ENCODE results near the gene ADAM15.
A peak's percentile ranks its signal among the peaks of the same experiment; 100 is the strongest.

Gene ADAM15

GRCh38 chr1:155012776-155013602, 38.1 kb upstream of the ADAM15 start:
- DNase-seq: no peak

DNA sequence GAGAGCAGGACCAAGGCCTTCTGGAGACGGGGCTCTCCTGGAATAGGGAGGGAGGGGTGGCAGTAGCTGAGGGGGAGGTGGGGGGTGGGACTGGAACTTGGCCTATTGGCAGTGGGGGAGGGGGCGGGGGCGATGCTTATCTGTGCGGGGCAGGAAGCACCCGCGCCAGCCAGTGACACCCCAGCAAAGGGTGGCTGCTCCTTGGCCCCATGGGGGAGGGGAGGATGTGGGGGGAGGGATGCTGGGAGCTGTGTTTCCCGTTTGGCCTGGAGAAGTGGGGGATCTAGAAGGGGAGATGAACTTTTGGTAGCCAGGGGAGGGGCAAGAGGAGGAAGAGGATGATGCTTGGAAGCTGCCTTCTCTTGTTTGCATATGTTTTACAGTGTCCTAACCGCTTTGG, 37.5 kb upstream of the ADAM15 start:
- DNase-seq: no peak

DNA sequence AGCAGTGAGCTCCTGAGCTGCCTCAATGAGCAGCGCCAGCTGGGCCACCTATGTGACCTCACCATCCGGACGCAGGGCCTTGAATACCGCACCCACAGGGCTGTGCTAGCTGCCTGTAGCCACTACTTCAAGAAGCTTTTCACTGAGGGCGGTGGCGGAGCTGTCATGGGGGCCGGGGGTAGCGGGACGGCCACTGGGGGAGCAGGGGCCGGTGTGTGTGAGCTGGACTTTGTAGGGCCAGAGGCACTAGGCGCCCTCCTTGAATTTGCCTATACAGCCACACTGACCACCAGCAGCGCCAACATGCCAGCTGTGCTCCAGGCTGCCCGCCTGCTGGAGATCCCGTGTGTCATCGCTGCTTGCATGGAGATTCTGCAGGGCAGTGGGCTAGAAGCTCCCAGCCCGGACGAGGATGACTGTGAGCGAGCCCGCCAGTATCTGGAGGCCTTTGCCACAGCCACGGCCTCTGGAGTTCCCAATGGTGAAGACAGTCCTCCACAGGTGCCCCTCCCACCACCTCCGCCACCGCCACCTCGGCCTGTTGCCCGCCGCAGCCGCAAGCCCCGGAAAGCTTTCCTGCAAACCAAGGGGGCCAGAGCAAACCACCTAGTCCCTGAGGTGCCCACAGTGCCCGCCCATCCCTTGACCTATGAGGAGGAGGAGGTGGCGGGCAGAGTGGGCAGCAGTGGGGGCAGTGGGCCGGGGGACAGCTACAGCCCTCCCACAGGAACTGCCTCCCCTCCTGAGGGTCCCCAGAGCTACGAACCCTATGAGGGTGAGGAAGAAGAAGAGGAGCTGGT, 36.2 kb upstream of the ADAM15 start:
- no peak for DNase-seq

- no peak for DNase-seq
Observed at GRCh38 chr1:155015527-155016230, 35.4 kb upstream of the ADAM15 start.

GRCh38 chr1:155016231-155016831, 34.8 kb upstream of the ADAM15 start:
- DNase-seq: no peak

DNA sequence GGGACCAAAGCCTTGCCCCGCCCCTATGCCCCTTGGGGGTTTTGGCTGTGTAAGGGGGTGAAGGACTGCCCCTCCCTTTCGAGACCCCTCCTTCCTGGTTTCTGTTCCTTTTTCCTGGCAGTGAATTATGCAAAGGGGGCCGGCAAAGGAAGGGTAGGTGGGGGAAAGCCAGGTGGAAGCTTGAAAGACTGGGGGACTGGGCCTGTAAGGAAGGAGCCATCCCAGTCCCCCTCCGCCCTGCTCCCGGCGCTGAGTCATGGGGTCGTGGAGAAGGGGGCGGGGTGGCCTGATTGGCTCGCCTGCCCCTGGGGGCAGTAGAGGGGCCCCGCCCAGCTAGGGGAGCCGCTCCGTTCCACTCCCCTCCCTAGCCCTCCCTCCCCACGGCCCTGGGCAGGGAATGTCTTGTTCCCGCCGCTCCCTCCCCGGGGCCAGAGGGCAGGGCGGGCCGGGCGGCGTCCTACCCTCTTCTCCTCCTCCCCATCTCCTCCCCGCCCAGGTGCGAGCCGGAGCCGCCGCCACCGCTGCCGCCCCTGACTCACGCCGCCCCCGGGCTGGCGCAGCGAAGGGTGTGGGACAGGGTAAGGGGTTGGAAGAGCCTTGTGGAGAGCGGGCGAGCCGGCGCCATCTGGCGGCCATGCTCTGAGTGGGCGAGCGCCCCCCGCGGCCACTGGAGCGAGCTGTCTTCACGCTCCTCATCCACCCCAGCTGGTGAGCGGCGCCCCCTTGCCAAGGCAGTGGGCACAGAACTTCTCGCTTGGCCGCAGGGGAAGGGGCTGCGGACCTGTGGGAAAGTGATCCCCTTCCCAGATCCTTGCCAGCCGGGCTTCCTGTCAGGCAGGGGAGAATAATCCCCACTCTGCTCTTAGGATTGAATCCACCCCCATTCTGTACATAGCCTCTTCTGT, 33.8 kb upstream of the ADAM15 start:
- DNase-seq: peak; percentile 77 to 85

DNA sequence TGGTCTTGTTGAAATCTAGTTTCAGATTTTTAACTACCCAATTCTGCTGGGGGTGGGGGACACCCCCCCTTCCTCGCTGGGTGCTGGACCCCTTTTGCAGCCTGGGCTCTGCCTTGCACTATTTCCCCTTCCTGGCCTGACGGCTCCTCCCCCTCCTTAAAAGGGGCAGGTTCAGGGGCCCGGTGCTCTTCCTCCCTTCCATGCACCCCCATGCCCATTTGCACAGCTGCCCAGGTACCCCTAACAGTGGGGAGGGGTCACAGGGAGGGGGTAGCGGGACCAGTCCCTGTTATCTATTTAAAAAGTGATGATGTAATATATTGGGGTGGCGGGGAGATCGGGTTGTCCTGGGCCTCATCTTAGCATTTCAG, 33.2 kb upstream of the ADAM15 start:
- DNase-seq: no peak

DNA sequence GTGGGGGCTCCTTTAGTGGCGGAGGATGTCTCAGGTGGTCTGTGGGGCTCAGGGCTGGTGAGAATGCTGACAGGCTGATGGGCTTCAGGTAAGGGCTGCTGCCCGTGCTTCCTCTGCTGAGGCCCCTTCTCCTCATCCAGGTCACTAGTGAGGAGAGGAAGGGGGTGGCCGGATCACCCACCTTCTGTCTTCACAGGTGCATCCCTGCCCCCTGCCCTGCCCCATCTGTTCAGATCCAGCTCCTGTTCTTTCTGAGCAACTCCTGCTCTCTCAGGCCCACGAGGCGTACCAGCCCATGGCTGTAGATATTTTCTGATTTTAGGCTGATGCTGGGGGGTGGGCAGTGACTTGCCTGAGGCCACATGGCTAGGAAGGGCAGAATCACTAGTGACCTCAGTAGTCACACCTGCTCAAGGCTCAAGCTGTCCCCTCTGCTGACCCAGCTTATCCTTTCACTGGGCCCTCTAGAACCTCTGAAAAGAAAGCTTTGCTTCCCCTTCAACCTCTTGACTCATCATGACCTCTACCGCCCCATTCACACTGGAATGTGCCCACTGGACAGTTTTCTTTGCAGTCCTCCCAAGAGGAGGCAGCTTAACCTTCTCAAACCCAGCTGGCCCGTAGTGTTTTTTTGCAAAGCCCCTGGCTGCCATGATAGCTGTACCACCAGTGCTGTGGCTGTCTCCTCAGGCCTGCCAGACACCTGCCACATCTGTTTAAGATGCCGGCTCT, 32.3 kb upstream of the ADAM15 start:
- no peak for DNase-seq

- no peak for DNase-seq
Observed at GRCh38 chr1:155019377-155020245, 31.5 kb upstream of the ADAM15 start.

DNA sequence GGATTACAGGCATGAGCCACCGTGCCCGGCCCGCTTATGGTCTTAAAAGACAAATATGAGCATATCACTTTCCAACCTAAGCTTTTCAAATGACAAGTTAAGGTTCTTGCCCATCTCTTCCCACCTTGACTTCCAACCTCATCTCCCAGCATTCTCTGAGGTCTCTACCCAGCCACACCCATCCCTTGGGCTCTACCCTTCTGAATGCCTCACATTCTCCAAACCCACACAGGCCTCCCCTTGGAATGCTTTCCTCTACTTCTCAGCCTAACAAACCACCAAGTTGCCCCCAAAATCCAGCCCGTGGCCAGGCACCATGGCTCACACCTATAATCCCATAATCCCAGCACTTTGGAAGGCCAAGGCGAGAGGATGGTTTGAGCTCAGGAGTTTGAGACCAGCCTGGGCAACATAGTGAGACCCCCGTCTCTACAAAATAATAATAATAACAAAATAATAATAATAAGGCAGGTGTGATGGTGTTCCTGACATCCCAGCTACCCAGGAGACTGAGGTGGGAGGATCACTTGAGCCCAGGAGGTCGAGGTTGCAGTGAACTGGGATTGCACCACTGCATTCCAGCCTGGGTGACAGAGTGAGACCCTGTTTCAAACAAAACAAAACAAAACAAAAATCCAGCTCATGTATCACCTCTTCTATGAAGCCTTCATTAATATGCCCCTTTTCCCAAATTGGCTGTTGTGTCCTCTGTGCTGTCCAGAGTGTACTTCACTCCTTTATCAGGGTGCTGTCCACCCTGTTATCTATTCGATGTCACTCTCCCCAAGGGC, 28.8 kb upstream of the ADAM15 start:
- no peak for DNase-seq

DNA sequence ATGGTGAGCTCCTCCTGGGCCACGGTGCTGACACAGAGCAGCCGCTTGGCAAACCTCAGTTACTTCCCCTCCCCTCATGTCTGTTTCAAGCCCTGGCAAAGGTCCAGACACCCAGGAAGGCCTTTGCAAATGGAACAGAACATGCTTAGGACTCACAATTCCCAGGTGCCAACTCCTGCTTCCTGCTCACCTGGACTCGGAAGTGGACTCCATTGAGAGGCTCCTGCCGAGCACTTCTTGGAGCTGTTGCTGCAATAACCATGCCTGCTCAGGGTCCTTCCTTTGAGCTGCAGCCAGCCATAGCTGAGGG, 28.2 kb upstream of the ADAM15 start:
- peak; percentile 47 to 49 for DNase-seq

- no peak for DNase-seq
Observed at GRCh38 chr1:155023627-155024026, 27.5 kb upstream of the ADAM15 start.

GRCh38 chr1:155024315-155024714, 26.8 kb upstream of the ADAM15 start:
- no peak for DNase-seq

- DNase-seq: no peak
Observed at GRCh38 chr1:155026154-155026553, 25.0 kb upstream of the ADAM15 start.

GRCh38 chr1:155026588-155026987, 24.5 kb upstream of the ADAM15 start:
- DNase-seq: no peak

GRCh38 chr1:155029513-155030242, 21.4 kb upstream of the ADAM15 start:
- DNase-seq: no peak

- no peak for DNase-seq
Observed at GRCh38 chr1:155030243-155030795, 20.8 kb upstream of the ADAM15 start.

GRCh38 chr1:155030899-155031298, 20.2 kb upstream of the ADAM15 start:
- DNase-seq: no peak

GRCh38 chr1:155032886-155033285, 18.2 kb upstream of the ADAM15 start:
- no peak for DNase-seq

Data from Kasumi-1 (cell line).